NB4 (cell line): ENCODE data around the gene P2RY11.

Experiments
- DNase-seq: peaks from one replicate; pipeline ENCODE4 v3.0.0; 2010; ENCODE audit warnings: low read depth
- H3K4me3 ChIP-seq: one replicate; pipeline ENCODE4 v1.5.1; 2011; ENCODE audit warnings: mild to moderate bottlenecking, low read depth, low read length, moderate library complexity
- MYC ChIP-seq: IDR thresholded peaks from 2 replicates; pipeline ENCODE4 v1.6.1; 2011; ENCODE audit warnings: low read depth, low read length
- POLR2A ChIP-seq: IDR thresholded peaks from 2 replicates; pipeline ENCODE4 v1.6.1; 2011; ENCODE audit warnings: mild to moderate bottlenecking; ENCODE audit not compliant: insufficient read length; ENCODE audit errors: extremely low read depth
- TF ChIP-seq, protein P1 (sequence below): IDR thresholded peaks from one replicate; pipeline ENCODE4 v1.5.1; 2012; ENCODE audit warnings: low read depth, low read length
- TF ChIP-seq, protein P2 (sequence below): IDR thresholded peaks from 2 replicates; pipeline ENCODE4 v1.6.1; 2011; ENCODE audit warnings: low read depth, low read length

The P2RY11 gene

GRCh38 chr19:10105509-10106099 is 5.9 kb upstream of the P2RY11 start:
- H3K4me3 ChIP-seq = peak overlapping the region; percentile 71
- TF ChIP-seq, protein P1, sequence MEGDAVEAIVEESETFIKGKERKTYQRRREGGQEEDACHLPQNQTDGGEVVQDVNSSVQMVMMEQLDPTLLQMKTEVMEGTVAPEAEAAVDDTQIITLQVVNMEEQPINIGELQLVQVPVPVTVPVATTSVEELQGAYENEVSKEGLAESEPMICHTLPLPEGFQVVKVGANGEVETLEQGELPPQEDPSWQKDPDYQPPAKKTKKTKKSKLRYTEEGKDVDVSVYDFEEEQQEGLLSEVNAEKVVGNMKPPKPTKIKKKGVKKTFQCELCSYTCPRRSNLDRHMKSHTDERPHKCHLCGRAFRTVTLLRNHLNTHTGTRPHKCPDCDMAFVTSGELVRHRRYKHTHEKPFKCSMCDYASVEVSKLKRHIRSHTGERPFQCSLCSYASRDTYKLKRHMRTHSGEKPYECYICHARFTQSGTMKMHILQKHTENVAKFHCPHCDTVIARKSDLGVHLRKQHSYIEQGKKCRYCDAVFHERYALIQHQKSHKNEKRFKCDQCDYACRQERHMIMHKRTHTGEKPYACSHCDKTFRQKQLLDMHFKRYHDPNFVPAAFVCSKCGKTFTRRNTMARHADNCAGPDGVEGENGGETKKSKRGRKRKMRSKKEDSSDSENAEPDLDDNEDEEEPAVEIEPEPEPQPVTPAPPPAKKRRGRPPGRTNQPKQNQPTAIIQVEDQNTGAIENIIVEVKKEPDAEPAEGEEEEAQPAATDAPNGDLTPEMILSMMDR = no peak
- TF ChIP-seq POLR2A = no peak
- no peak for TF ChIP-seq MYC
- TF ChIP-seq, protein P2, sequence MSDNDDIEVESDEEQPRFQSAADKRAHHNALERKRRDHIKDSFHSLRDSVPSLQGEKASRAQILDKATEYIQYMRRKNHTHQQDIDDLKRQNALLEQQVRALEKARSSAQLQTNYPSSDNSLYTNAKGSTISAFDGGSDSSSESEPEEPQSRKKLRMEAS = no peak
- DNase-seq = no peak

DNA sequence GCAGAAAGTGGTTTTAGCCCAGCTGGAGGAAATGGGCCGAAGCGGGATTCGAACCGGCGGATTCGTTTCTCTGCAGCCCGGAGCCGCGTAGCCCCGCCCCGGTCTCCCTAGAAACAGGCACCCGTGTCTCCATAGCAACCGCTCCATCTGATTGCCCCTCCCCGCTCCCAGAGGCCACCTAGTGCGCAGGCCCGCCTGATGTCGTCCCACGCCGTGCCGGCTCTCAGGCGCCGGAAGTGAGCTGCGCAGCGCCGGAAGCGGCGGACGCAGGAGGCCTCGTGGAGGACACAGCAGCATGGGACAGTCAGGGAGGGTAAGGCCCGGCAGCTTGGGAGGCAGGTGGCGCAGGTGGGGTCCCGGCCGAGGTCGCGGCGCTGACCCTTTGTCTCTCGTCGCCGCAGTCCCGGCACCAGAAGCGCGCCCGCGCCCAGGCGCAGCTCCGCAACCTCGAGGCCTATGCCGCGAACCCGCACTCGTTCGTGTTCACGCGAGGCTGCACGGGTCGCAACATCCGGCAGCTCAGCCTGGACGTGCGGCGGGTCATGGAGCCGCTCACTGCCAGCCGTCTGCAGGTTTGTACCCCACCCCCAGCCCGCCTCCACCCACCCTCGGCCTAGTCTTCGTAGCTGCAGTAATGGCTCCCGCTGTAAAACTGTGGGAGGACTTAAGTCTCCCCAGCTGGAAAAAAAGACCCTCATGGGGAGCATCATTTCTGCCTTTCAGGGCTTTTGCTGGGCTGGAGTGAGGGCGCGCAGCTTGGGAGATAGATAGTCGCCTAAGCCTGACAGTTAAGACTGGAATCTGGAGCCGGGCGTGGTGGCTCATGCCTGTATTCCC is 5.2 kb upstream of the P2RY11 start, which contains the start of gene PPAN:
Gene PPAN (plus strand): TSS at position 263 of the 837 bp plus-strand sequence. CDS start 33 bp downstream, at position 296.
- DNase-seq = peak; percentile 100
- peak within 1 kb of the TSS; percentile 71 for H3K4me3 ChIP-seq
- TF ChIP-seq, protein P2 = peak; percentile 99
- peak; percentile 98 for TF ChIP-seq POLR2A
- TF ChIP-seq, protein P1 = no peak
- peak; percentile 100 for TF ChIP-seq MYC

GRCh38 chr19:10107254-10107653 is 4.2 kb upstream of the P2RY11 start:
- peak; percentile 47 for DNase-seq
- TF ChIP-seq, protein P1 = no peak
- TF ChIP-seq, protein P2 = no peak
- TF ChIP-seq POLR2A (no peak), MYC (no peak)
- H3K4me3 ChIP-seq = peak overlapping the region; percentile 71

DNA sequence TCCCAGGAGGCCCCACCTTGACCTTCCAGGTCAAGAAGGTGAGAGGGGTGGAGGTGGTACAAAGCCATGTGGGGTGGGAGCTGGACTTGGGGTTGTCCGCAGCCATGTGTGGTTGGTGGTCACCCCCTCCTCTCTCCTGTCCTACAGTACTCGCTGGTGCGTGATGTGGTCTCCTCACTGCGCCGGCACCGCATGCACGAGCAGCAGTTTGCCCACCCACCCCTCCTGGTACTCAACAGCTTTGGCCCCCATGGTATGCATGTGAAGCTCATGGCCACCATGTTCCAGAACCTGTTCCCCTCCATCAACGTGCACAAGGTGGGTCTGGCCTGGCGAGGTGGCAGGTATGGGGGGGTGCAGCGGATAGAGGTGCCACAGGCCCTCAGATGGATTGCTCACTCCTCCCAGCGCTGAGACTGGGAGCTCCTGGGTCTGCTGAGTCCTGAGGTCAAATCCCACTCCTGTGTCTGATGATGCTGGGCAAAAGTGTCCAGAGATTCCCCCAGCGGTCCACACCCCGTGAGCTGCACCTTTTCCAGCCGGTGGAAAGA is 3.6 kb upstream of the P2RY11 start:
- peak; percentile 24 for DNase-seq
- TF ChIP-seq POLR2A (no peak), MYC (no peak)
- TF ChIP-seq, protein P1 = no peak
- TF ChIP-seq, protein P2 = no peak
- H3K4me3 ChIP-seq = peak overlapping the region; percentile 71

GRCh38 chr19:10109528-10109927 is 2.0 kb upstream of the P2RY11 start:
- no peak overlapping the region for H3K4me3 ChIP-seq
- DNase-seq = peak; percentile 36
- no peak for TF ChIP-seq MYC
- TF ChIP-seq, protein P1 = no peak
- TF ChIP-seq, protein P2 = no peak
- TF ChIP-seq POLR2A = no peak
